ENCODE data around the gene MDN1. TPM values are rescaled to one million over a fixed set of nuclear protein-coding genes. Genes with fewer than 3 reads are reported as not detected.
A peak's percentile ranks its signal among the peaks of the same experiment; 100 is the strongest.
"Not testable (repeated sequence)": the region's sequence is repeated elsewhere in the genome, so short reads cannot be mapped to it uniquely, and the experiment has no call there.

Gene MDN1
- total RNA-seq, 4 donors from 2014 or later = 18.1 to 26.0 (median 19.5) TPM

DNA sequence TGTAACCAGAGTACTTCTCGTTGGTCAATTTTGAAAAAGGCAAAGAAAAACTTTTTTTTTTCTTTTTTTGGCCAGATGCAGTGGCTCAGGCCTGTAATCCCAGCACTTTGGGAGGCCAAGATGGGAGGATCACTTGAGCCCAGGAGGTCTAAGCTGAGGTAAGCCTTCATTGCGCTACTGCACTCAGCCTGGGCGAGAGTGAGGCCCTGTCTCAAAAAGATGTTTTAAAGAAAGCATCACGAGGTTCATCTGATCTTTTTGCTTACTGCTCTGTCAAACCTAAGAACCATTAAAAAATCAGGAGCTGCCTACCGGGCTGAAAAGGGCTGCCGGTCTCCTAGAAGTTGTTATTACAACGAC, 181.7 kb downstream of the MDN1 start:
- Histone ChIP-seq H3K4me3 (peak overlapping the region; percentile 63 to 96 (median 71)), H3K9me3 (no peaks in the 10 kb centered on the region), H3K27me3 (no peaks in the 10 kb centered on the region), H3K4me1 (peaks cover 14 to 20% (median 18%) of the 10 kb centered on the region in 4 donors), H3K27ac (replicated peaks in 1 of 4) (peak overlapping the region; percentile 88 to 90 (median 88)), H3K36me3 (peaks cover 6 to 34% (median 20%) of the 10 kb centered on the region in 4 donors)
- no peak for DNase-seq (ENCODE audit: extremely low spot score)
- intact Hi-C loops (cut with DNase I) = no loop called here
- no peak for TF ChIP-seq POLR2AphosphoS5 (IDR thresholded peaks at IDR 0.05)
- TF ChIP-seq, protein P1, sequence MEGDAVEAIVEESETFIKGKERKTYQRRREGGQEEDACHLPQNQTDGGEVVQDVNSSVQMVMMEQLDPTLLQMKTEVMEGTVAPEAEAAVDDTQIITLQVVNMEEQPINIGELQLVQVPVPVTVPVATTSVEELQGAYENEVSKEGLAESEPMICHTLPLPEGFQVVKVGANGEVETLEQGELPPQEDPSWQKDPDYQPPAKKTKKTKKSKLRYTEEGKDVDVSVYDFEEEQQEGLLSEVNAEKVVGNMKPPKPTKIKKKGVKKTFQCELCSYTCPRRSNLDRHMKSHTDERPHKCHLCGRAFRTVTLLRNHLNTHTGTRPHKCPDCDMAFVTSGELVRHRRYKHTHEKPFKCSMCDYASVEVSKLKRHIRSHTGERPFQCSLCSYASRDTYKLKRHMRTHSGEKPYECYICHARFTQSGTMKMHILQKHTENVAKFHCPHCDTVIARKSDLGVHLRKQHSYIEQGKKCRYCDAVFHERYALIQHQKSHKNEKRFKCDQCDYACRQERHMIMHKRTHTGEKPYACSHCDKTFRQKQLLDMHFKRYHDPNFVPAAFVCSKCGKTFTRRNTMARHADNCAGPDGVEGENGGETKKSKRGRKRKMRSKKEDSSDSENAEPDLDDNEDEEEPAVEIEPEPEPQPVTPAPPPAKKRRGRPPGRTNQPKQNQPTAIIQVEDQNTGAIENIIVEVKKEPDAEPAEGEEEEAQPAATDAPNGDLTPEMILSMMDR (IDR thresholded peaks at IDR 0.05) = no peak
- TF ChIP-seq POLR2A (IDR thresholded peaks at IDR 0.05; ENCODE audit: low read depth) = no peak
- TF ChIP-seq EP300 (IDR thresholded peaks at IDR 0.05) = no peak
- 22% methylated on average over 7 of the region's 7 CpGs for WGBS

DNA sequence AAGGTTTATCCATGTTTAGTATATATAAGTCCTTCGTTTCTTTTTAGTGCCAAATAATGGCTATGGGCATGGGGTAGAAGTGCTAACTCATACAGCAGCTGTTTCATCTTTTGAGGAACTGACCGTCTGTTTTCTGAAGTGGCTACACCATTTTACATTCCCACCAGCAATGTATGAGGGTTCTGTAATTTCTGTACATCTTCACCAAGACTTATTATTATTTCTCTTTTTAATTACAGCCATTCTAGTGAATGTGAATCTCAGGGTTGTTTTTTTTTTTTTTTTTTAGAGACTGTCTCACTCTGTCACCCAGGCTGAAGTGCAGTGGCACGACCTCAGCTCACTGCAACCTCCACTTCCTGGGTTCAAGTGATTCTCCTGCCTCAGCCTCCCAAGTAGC, 183.2 kb downstream of the MDN1 start:
- H3K4me3 ChIP-seq; H3K27me3 ChIP-seq; H3K27ac ChIP-seq (replicated peaks in 1 of 4); H3K9me3 ChIP-seq; intact Hi-C loops (cut with DNase I); DNase-seq (ENCODE audit: extremely low spot score): not testable (repeated sequence)
- H3K36me3 ChIP-seq = peaks cover 6 to 25% (median 17%) of the 10 kb centered on the region in 4 donors
- H3K4me1 ChIP-seq = peaks cover 14 to 19% (median 18%) of the 10 kb centered on the region in 4 donors
- WGBS = 98% methylated on average over 3 of the region's 3 CpGs

DNA sequence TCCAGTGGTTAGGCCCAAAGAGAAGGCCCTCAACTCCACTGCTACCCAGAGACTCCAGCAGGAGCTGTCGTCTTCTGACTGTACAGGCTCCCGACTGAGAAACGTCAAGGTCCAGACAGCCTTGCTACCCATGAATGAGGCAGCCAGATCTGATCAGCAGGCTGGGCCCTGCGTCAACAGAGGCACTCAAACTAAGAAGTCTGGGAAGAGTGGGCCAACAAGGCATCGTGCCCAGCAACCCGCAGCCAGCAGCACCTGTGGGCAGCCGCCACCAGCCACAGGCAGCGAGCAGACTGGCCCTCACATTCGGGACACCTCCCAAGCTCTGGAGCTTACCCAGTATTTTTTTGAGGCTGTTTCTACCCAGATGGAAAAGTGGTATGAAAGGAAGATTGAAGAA, 189.1 kb downstream of the MDN1 start:
- peaks cover 5 to 58% (median 38%) of the 10 kb centered on the region in 4 donors for H3K36me3 ChIP-seq
- intact Hi-C loops (cut with DNase I) = no loop called here
- no peaks in the 10 kb centered on the region for H3K27me3 ChIP-seq
- no peaks in the 10 kb centered on the region for H3K4me1 ChIP-seq
- TF ChIP-seq, protein P1 (IDR thresholded peaks at IDR 0.05) = no peak
- TF ChIP-seq POLR2AphosphoS5 (IDR thresholded peaks at IDR 0.05) = no peak
- TF ChIP-seq POLR2A (IDR thresholded peaks at IDR 0.05; ENCODE audit: low read depth) = no peak
- TF ChIP-seq EP300 (IDR thresholded peaks at IDR 0.05) = no peak
- WGBS = 80% methylated on average over 7 of the region's 9 CpGs
- H3K9me3 ChIP-seq = no peaks in the 10 kb centered on the region
- no peak for DNase-seq (ENCODE audit: extremely low spot score)
- H3K27ac ChIP-seq (replicated peaks in 1 of 4) = no peak overlapping the region
- H3K4me3 ChIP-seq = no peak overlapping the region

DNA sequence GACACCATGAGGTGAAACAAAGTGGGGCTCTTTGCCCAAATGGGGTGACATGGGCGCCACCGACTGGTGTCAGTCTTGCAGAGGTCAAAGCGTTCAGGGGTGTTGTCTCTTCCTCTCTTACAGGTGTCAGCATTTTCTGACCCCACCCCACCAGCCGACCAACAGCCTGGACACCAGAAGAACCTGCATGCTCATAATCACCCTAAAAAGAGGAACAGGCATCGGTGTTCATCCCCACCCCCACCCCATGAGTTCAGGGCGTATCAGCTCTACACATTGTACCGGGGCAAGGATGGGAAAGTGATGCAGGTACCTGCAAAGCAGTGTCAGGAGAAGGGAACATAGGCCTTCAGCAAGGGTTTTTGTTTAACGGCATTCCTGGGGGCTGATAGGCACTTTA, 195.8 kb downstream of the MDN1 start:
- intact Hi-C loops (cut with DNase I) = no loop called here
- TF ChIP-seq, protein P1 (IDR thresholded peaks at IDR 0.05) = no peak
- no peak for TF ChIP-seq EP300 (IDR thresholded peaks at IDR 0.05)
- no peak for TF ChIP-seq POLR2A (IDR thresholded peaks at IDR 0.05; ENCODE audit: low read depth)
- TF ChIP-seq POLR2AphosphoS5 (IDR thresholded peaks at IDR 0.05) = no peak
- peaks cover 0 to 58% (median 26%) of the 10 kb centered on the region in 4 donors for H3K36me3 ChIP-seq
- no peaks in the 10 kb centered on the region for H3K27me3 ChIP-seq
- no peak overlapping the region for H3K27ac ChIP-seq (replicated peaks in 1 of 4)
- H3K4me3 ChIP-seq = no peak overlapping the region
- no peak for DNase-seq (ENCODE audit: extremely low spot score)
- H3K4me1 ChIP-seq = no peaks in the 10 kb centered on the region
- no peaks in the 10 kb centered on the region for H3K9me3 ChIP-seq
- WGBS = 87% methylated on average over 8 of the region's 8 CpGs

DNA sequence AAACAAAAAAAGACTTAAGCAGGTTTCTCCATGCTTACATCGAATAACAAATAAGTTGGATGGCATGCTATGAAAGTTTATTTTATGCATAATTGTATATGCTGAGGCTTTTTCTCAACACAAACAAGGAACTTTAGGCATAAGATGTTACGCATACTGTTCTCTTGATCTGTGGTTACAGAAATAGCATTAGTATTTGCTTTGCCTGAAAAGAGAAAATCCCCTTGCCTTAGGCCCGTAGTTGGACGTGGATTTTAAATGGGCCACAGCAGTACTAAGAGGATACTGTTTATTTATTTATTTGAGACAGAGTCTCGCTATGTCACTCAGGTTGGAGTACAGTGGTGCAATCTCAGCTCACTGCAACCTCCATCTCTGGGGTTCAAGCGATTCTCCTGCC, 200.0 kb downstream of the MDN1 start:
- DNase-seq (ENCODE audit: extremely low spot score) = no peak
- peaks cover 0 to 35% (median 19%) of the 10 kb centered on the region in 4 donors for H3K36me3 ChIP-seq
- intact Hi-C loops (cut with DNase I) = no loop called here
- no peaks in the 10 kb centered on the region for H3K4me1 ChIP-seq
- no peak overlapping the region for H3K27ac ChIP-seq (replicated peaks in 1 of 4)
- TF ChIP-seq POLR2A (IDR thresholded peaks at IDR 0.05; ENCODE audit: low read depth) (no peak), POLR2AphosphoS5 (IDR thresholded peaks at IDR 0.05) (no peak)
- H3K4me3 ChIP-seq = no peak overlapping the region
- 92% methylated on average over 6 of the region's 6 CpGs for WGBS
- H3K27me3 ChIP-seq = no peaks in the 10 kb centered on the region
- no peaks in the 10 kb centered on the region for H3K9me3 ChIP-seq

DNA sequence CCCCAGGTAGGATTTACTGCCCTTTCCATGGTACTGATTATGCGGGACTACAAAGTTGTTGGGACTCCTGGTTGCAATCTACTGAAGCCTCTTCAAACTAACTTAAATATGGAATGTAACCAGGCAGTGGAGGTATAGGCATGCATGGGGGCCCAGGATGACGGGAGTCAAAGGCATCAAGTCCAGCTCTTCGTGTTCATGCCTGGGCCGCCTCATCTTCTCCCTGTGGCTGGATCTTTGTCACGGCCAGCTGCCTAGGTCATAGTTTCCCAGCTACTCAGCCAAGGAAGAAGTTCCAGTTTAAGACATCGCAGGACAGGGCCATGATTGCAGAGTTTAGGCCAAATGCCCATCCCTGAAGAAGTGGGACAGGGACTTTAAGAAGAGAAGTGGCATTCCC, 201.6 kb downstream of the MDN1 start:
- Histone ChIP-seq H3K27ac (replicated peaks in 1 of 4) (no peak overlapping the region), H3K4me3 (no peak overlapping the region), H3K9me3 (no peaks in the 10 kb centered on the region), H3K27me3 (no peaks in the 10 kb centered on the region), H3K36me3 (peaks cover 0 to 33% (median 9%) of the 10 kb centered on the region in 4 donors), H3K4me1 (no peaks in the 10 kb centered on the region)
- 88% methylated on average over 6 of the region's 6 CpGs for WGBS
- no peak for DNase-seq (ENCODE audit: extremely low spot score)
- TF ChIP-seq POLR2AphosphoS5 (IDR thresholded peaks at IDR 0.05) = no peak
- TF ChIP-seq, protein P1 (IDR thresholded peaks at IDR 0.05) = no peak
- no peak for TF ChIP-seq EP300 (IDR thresholded peaks at IDR 0.05)
- no peak for TF ChIP-seq POLR2A (IDR thresholded peaks at IDR 0.05; ENCODE audit: low read depth)
- intact Hi-C loops (cut with DNase I) = no loop called here

Measured in esophagus muscularis mucosa (tissue), 4 donors.